ENCODE results near the gene MACF1. TPM values are rescaled to one million over a fixed set of nuclear protein-coding genes. Genes with fewer than 3 reads are reported as not detected.

The MACF1 gene
- total RNA-seq, 1 experiment from 2014 or later = 51.9 TPM

DNA sequence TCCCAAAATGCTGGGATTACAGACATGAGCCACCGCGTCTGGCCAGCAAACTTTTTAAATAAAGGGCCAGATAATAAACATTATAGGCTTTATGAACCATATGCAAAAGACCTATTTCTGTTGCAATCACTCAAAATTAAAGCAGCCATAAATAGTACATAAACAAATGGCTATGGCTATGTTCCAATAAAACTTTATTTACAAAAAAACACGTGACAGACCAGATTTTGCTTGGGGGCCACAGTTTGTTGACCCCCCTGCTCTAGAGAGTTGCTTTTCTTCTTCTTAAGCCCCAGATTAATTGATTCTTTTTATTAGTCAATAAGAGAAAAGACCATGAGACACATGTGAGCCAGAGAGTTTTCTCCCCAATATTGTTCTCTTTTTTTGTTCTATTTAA, 138.3 kb downstream of the MACF1 start:
- H3K4me3 ChIP-seq = no peak overlapping the region
- peaks cover 26% of the 10 kb centered on the region for H3K36me3 ChIP-seq
- no peaks in the 10 kb centered on the region for H3K27me3 ChIP-seq
- DNase-seq = no peak
- no peaks in the 10 kb centered on the region for H3K9me3 ChIP-seq

DNA sequence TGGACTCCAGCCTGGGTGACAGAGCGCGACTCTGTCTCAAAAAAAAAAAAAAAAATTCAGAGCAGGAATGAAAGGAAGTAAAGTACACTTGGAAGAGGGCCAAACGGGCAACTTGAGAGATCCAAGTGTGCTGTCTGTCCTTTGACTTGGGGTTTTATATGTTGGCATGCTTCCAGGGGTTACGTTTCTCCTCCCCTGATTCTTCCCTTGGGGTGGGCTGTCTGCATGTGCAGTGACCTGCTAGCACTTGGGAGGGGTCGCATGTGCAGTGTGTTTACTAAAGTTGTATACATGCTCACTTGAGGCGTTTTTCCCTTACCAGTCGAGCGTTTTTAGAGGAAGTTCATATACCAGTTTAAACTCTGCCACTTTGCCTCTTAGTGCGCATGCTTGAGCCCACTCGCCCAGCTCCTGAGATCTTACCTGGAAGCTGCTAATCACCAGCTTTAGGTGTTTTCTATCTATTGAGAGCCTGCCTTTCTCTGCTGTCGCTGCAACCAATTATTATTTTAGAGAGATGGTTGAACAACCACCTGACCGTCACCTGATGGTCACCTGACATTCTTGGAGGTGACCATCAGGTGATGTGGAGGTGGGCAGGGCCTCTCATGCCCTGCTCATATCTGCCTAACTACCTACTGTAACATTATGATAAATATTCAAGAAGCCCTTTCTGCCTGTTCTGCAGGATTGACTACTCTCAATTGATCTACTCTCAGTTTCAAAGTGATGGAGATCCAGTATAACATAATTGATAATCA, 140.1 kb downstream of the MACF1 start:
- H3K36me3 ChIP-seq = peaks cover 36% of the 10 kb centered on the region
- no peak overlapping the region for H3K4me3 ChIP-seq
- H3K9me3 ChIP-seq = no peaks in the 10 kb centered on the region
- H3K27me3 ChIP-seq = no peaks in the 10 kb centered on the region
- no peak for DNase-seq

- H3K9me3 ChIP-seq = no peaks in the 10 kb centered on the region
- no peaks in the 10 kb centered on the region for H3K27me3 ChIP-seq
- no peak overlapping the region for H3K4me3 ChIP-seq
- DNase-seq = no peak
- H3K36me3 ChIP-seq = peaks cover 44% of the 10 kb centered on the region
Measured at GRCh38 chr1:39346872-39347271, 142.4 kb downstream of the MACF1 start.

- peaks cover 45% of the 10 kb centered on the region for H3K36me3 ChIP-seq
- DNase-seq = no peak
Measured at GRCh38 chr1:39348278-39348677, 143.8 kb downstream of the MACF1 start.

DNA sequence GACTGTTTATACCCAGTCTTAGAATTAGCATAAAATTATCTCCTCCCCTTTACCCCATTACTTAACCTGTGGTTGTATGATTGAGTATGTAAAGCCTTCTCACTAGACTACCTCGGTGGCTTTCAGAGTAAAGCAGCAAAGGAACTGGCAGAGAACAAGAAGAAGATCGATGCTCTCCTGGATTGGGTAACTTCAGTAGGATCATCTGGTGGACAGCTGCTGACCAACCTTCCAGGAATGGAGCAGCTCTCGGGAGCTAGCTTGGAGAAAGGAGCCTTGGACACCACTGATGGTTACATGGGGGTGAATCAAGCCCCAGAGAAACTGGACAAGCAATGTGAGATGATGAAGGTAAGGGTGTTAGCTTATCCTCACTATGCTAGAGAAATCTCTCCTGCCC, 148.4 kb downstream of the MACF1 start:
- Histone ChIP-seq H3K4me3 (no peak overlapping the region), H3K9me3 (no peaks in the 10 kb centered on the region), H3K36me3 (peaks cover 51% of the 10 kb centered on the region), H3K27me3 (no peaks in the 10 kb centered on the region)
- no peak for DNase-seq

More at GRCh38 chr1:39348278-39348677, 143.8 kb downstream of the MACF1 start:
- H3K27me3 ChIP-seq = no peaks in the 10 kb centered on the region
- H3K4me3 ChIP-seq = no peak overlapping the region
- H3K9me3 ChIP-seq = no peaks in the 10 kb centered on the region

- H3K36me3 ChIP-seq = peaks cover 53% of the 10 kb centered on the region
- DNase-seq = no peak
- no peak overlapping the region for H3K4me3 ChIP-seq
- H3K27me3 ChIP-seq = no peaks in the 10 kb centered on the region
- no peaks in the 10 kb centered on the region for H3K9me3 ChIP-seq
Measured at GRCh38 chr1:39354572-39354971, 150.1 kb downstream of the MACF1 start.

DNA sequence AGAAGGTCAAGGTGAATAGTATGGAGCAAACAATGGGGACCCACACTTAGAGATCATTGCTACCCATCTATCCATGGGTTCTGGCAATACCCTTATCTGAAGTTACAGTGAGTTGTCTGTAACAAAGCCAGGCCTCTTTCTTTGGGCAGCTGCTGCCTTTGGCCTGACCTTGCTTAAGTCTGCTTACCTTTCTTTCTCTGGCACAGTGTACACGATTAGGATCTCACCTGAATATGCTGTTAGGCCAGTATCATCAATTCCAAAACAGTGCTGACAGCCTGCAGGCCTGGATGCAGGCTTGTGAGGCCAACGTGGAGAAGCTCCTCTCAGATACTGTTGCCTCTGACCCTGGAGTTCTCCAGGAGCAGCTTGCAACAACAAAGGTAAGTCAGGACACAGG, 154.0 kb downstream of the MACF1 start:
- Histone ChIP-seq H3K27me3 (no peaks in the 10 kb centered on the region), H3K36me3 (peaks cover 42% of the 10 kb centered on the region), H3K9me3 (no peaks in the 10 kb centered on the region), H3K4me3 (no peak overlapping the region)
- DNase-seq = no peak

DNA sequence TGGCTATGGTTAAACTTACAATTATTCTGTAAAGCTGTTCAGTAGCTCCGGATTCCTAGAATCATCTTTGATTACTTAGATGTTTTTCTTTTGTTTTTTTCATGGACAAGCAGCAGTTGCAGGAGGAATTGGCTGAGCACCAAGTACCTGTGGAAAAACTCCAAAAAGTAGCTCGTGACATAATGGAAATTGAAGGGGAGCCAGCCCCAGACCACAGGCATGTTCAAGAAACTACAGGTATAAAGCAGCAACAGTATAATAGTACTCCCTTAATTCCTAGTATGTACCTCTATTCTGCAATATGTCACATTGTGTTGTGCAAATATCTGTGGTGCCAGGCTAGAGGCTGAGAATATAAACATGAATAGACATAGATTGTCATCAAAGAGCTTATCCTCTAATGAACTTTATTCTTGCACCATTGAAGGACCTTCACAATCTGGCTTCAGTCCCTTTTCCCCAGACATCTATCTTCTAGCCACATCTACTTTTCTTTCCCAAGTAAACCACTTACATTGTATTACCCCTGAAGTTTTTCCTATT, 154.6 kb downstream of the MACF1 start:
- Histone ChIP-seq H3K4me3 (no peak overlapping the region), H3K27me3 (no peaks in the 10 kb centered on the region), H3K36me3 (peaks cover 45% of the 10 kb centered on the region), H3K9me3 (no peaks in the 10 kb centered on the region)
- DNase-seq = no peak

DNA sequence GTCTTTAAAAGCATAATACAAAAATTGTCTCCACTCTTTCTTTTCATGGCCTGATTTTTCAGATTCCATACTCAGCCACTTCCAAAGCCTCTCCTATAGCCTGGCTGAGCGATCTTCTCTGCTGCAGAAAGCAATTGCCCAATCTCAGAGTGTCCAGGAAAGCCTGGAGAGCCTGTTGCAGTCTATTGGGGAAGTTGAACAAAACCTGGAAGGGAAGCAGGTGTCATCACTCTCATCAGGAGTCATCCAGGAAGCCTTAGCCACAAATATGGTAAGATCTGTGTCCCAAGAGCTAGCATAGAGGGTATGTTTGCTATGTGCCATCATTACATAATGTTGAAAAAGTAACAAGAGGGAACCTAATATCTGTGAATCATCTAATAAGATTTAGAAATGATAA, 156.2 kb downstream of the MACF1 start:
- Histone ChIP-seq H3K36me3 (peaks cover 42% of the 10 kb centered on the region), H3K9me3 (no peaks in the 10 kb centered on the region), H3K4me3 (no peak overlapping the region), H3K27me3 (no peaks in the 10 kb centered on the region)
- DNase-seq = no peak

DNA sequence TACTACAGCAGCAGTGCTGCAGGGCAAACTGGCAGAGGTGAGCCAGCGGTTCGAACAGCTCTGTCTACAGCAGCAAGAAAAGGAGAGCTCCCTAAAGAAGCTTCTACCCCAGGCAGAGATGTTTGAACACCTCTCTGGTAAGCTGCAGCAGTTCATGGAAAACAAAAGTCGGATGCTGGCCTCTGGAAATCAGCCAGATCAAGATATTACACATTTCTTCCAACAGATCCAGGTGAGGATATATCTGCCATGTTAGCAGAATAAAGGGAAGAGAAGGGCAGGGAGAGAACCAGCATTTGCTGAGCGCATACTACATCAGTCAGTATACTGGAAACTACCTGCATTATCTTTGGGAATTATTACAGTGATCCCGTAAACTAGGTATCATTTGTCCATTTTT, 157.0 kb downstream of the MACF1 start:
- H3K9me3 ChIP-seq = no peaks in the 10 kb centered on the region
- H3K27me3 ChIP-seq = no peaks in the 10 kb centered on the region
- DNase-seq = no peak
- no peak overlapping the region for H3K4me3 ChIP-seq
- H3K36me3 ChIP-seq = peaks cover 42% of the 10 kb centered on the region

DNA sequence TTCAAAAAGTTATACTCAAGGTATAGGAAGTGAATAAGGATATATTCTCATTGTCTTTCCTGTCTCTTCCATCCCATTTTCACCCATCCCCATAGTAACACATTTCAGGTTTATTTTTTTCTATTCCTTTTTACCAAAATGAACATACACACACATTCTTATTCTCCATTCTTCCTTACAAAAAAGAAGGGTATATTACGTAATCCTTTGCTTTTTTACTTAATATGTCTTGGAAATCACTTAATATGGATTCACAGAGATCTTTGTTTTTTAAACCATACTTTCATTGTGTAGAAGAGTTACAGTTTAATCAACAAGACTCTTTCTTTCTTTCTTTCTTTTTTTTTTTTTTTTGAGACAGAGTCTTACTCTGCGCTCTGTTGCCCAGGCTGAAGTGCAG, 158.8 kb downstream of the MACF1 start:
- no peaks in the 10 kb centered on the region for H3K9me3 ChIP-seq
- H3K36me3 ChIP-seq = peaks cover 34% of the 10 kb centered on the region
- no peaks in the 10 kb centered on the region for H3K27me3 ChIP-seq
- no peak for DNase-seq
- H3K4me3 ChIP-seq = no peak overlapping the region

DNA sequence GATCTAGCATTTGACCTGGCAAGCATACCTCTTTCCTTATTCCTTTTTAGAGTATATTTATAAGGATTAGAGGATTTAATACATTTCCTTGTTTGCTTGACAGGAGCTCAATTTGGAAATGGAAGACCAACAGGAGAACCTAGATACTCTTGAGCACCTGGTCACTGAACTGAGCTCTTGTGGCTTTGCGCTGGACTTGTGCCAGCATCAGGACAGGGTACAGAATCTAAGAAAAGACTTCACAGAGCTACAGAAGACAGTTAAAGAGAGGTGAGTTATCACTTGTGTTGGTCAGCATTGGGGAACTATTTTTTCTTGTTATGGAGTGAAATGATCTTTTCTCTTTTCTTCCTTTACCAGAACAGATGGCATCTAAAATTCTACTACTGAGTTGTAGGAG, 163.6 kb downstream of the MACF1 start:
- DNase-seq = no peak
- no peaks in the 10 kb centered on the region for H3K27me3 ChIP-seq
- peaks cover 27% of the 10 kb centered on the region for H3K36me3 ChIP-seq
- no peaks in the 10 kb centered on the region for H3K9me3 ChIP-seq
- H3K4me3 ChIP-seq = no peak overlapping the region

- peaks cover 28% of the 10 kb centered on the region for H3K36me3 ChIP-seq
- DNase-seq = no peak
- no peak overlapping the region for H3K4me3 ChIP-seq
- H3K27me3 ChIP-seq = no peaks in the 10 kb centered on the region
- H3K9me3 ChIP-seq = no peaks in the 10 kb centered on the region
Measured at GRCh38 chr1:39369565-39369964, 165.1 kb downstream of the MACF1 start.

GRCh38 chr1:39370602-39371001, 166.1 kb downstream of the MACF1 start:
- Histone ChIP-seq H3K9me3 (no peaks in the 10 kb centered on the region), H3K36me3 (peaks cover 28% of the 10 kb centered on the region), H3K4me3 (no peak overlapping the region), H3K27me3 (no peaks in the 10 kb centered on the region)
- DNase-seq = peak; percentile 11

- Histone ChIP-seq H3K9me3 (no peaks in the 10 kb centered on the region), H3K27me3 (no peaks in the 10 kb centered on the region), H3K4me3 (no peak overlapping the region), H3K36me3 (peaks cover 28% of the 10 kb centered on the region)
- no peak for DNase-seq
Measured at GRCh38 chr1:39372105-39372504, 167.6 kb downstream of the MACF1 start.

- no peaks in the 10 kb centered on the region for H3K9me3 ChIP-seq
- no peak overlapping the region for H3K4me3 ChIP-seq
Measured at GRCh38 chr1:39376656-39377055, 172.2 kb downstream of the MACF1 start.

DNA sequence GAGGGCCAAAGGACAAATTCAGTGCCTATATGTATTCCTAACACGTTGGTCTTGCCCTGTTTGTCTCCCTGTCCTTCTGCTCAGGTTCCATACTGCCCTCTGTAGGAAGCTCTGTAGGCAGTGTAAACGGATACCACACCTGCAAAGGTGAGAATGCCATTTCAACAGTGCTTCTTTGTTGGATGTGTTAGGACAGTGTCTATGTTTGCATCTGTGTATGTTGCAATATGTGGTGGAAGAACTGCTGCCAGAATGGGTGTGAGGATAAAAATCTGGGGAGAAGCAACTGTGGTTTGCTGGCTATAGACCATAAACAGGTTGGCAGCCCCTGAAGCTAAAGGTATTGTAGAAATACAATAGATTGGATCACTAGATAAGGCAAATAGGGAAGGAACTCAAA, 173.9 kb downstream of the MACF1 start:
- peaks cover 28% of the 10 kb centered on the region for H3K36me3 ChIP-seq
- H3K9me3 ChIP-seq = no peaks in the 10 kb centered on the region
- no peaks in the 10 kb centered on the region for H3K27me3 ChIP-seq
- H3K4me3 ChIP-seq = no peak overlapping the region
- no peak for DNase-seq

More at GRCh38 chr1:39376656-39377055, 172.2 kb downstream of the MACF1 start:
- Histone ChIP-seq H3K27me3 (no peaks in the 10 kb centered on the region), H3K36me3 (peaks cover 29% of the 10 kb centered on the region)
- no peak for DNase-seq

DNA sequence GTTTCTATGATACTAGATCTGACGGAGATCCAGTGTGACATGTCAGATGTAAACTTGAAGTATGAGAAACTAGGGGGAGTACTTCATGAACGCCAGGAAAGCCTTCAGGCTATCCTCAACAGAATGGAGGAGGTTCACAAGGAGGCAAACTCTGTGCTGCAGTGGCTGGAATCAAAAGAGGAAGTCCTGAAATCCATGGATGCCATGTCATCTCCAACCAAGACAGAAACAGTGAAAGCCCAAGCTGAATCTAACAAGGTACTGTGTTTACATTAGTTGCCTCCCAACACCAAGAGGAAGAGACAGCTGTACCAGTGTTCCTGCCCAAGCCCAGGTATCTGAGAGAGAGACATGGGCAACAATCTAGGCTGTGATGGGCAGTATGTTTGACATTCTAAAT, 174.7 kb downstream of the MACF1 start:
- Histone ChIP-seq H3K4me3 (no peak overlapping the region), H3K36me3 (peaks cover 28% of the 10 kb centered on the region), H3K27me3 (no peaks in the 10 kb centered on the region), H3K9me3 (no peaks in the 10 kb centered on the region)
- no peak for DNase-seq

Data from MG63 (cell line).